Stimulated activated CD4-positive, alpha-beta T cell treated with anti-CD3 and anti-CD28 coated beads, TNF-alpha, amount 100 ng/mL, for 1 hour (primary cell): ENCODE results near the gene SV2C.

ENCODE experiments used
- DNase-seq, 3 donors: peaks; one replicate each; pipeline ENCODE4 v3.0.0-alpha.2; 2020; ENCODE audit warnings: low read depth in 3 of 3, low spot score in 1 of 3

Gene SV2C

GRCh38 chr5:76376148-76376865 lies 293.1 kb downstream of the SV2C start:
- DNase-seq: no peak

DNA sequence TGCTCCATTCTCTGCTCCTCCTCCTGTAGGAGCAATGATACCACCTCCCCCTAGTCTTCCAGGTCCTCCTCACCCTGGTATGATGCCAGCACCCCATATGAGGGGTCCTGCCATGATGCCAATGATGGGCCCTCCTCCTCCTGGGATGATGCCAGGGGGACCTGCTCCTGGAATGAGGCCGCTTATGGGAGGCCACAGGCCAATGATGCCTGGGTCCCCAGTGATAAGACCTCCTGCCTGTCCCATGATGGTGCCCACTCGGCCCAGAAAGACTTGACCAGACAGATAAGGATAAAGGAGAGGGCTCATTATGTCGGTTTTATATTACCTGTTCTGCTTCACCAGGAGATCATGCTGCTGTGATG lies 293.7 kb downstream of the SV2C start:
- no peak for DNase-seq

- no peak for DNase-seq
These were observed 295.2 kb downstream of the SV2C start for GRCh38 chr5:76378355-76378754.

DNA sequence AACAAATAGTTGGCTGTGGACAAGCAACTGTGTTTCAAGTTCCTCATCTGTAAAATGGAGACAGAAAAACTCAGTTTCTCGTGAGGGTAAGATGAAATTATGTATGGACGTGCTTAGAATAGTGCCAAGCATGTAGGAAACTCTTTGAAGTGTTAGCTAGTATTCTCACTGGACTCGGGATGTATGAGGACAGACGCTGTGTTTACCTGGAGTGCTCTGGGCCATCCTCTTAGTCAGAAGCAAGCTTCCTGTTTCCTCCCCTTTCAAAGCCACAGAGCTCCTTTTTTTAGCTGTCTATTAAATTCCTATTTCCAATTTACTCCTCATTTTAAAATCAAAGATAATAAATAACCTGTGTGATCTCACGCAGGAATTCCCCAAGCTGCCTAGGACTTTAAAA lies 296.1 kb downstream of the SV2C start:
- no peak for DNase-seq

- DNase-seq: no peak
These were observed 296.7 kb downstream of the SV2C start for GRCh38 chr5:76379855-76380254.

- no peak for DNase-seq
These were observed 297.3 kb downstream of the SV2C start for GRCh38 chr5:76380346-76381066.

GRCh38 chr5:76383126-76383832 lies 300.1 kb downstream of the SV2C start:
- no peak for DNase-seq

DNA sequence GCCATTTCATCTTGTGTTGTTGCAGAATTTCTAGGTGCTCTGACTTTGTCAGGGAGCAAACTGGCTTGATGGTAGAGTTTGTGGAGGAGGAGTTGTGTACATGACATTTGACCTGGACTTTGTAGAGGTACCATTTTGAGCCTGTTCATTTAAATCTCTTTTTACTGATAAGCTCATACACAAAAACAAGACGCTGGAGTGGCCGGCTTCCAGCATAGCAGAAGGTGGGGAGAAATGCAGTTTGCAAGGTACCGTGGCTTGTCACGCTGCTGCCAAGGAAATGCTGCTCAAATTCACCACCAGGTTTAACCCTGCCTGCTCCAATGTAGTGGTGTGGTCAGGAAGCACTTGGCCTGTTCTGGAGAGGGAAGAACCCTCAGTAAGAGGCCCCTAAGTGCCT lies 301.0 kb downstream of the SV2C start:
- DNase-seq: no peak

DNA sequence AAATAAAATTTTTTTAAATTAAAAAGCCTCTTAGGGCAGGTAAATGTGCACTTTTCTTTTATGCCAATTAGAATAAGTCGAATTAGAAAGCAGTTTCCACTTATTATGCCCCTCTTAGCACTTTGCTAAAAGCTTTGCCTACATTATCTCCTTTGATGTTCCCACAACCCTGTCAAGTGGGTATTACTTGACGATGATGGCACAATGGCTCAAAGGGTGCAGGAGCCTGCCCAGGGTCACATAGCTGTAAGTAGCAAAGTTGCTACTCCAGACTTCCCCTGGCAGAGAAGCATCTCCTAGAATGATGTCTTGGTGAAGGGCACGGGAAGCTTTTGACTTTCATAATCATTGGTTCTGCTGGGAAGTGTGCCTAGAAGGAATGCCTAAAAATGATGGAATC lies 301.5 kb downstream of the SV2C start:
- no peak for DNase-seq

GRCh38 chr5:76385540-76385939 lies 302.4 kb downstream of the SV2C start:
- no peak for DNase-seq

DNA sequence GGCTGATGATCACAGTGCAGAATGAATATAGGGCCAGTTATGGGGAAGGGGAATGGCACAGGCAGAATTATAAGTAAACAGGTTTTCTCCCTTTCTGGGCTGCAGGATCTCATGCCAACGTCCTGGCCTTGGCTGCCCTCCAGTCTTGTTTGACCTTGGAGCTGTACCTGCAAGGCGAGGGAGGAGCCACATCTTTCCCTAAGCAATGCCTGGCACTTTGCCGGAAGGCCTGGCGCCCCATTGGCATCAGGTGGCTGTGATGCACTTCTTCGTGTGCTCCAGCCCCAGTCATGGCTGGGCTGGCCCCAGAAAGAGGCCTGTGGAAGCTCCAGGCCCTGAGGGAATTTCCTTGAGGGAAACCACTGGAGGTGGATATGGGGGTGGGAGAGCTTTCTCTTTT lies 303.2 kb downstream of the SV2C start:
- no peak for DNase-seq

DNA sequence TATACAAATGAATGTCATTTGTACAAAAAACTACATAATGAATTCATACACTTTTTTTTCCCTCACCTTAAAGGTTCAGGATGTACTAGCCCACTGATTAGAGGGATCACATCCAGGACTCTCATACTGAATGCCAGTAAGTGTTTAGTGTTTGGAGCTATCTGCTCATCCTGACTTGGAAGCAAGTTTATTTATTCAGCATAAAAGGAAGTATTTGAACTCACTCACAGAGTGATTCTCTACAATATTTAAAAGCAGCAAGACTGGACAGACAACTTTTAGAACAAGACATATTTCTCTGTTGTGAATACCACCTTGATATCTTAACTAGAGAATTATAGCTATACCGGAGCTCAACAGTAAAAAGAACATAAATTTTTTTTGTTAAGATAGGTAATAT lies 305.1 kb downstream of the SV2C start:
- no peak for DNase-seq

- DNase-seq: no peak
These were observed 305.8 kb downstream of the SV2C start for GRCh38 chr5:76388791-76389512.

GRCh38 chr5:76389513-76390154 lies 306.5 kb downstream of the SV2C start:
- DNase-seq: no peak

GRCh38 chr5:76391014-76391413 lies 307.8 kb downstream of the SV2C start:
- no peak for DNase-seq

- no peak for DNase-seq
These were observed 310.0 kb downstream of the SV2C start for GRCh38 chr5:76393035-76393680.

- DNase-seq: no peak
These were observed 314.0 kb downstream of the SV2C start for GRCh38 chr5:76397200-76397599.

DNA sequence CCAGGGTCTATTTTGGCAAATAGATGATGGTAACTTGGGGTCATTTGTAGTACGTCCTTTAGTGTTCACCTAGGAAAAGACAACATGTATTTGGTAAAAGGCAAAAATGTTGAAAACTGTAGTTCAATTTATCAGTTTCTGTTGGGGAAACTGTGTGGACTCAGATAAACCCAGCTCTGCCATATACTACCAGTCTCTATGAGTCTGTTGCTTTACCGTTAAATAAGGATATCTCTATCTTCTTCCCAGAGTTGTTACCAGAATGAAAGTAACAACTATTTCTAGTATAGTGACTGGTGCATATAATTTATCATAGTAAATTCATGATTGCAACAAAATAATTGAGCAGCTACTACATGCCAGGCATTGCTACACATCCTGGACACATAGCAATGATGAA lies 316.1 kb downstream of the SV2C start:
- DNase-seq: no peak

DNA sequence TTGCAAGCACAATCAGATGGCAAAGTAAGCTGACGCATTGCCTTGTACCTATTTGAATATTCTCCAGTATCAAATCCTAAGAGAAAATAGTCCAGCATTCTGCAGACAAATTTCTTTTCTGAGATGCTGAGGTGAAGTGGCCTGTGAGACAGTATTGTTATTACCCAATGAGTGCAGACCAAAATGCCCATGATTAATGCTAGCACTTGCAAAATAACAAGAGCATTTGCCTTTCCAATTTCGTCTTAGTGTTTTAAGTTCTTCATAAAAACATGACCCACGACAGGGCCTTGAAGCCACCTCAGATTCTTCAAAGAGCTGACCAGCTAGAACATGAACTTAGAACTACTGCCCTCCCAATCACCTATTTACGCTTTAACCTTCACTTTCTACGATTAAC lies 317.3 kb downstream of the SV2C start:
- DNase-seq: no peak

DNA sequence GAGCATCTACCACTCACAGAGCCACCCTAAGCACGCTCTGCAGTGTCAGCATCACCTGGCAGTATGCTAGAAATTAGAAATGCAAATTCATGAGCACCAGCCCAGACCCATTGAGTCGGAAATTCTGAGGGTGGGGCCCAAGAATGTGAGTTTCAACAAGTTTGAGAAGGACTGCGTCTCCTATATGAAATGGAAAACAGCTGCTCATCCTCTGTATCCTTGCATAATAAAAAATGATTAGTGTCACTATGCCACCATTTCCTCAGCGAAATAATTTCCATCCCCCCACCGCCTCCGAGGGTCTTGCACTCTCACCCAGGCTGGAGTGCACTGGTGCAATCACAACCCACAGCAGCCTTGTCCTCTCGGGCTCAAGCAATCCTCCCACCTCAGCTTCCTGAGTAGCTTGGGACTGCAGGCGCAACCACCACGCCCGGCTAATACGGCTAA lies 318.6 kb downstream of the SV2C start:
- DNase-seq: no peak
